H1 (cell line): ENCODE data around the gene PRRT2. TPM values are rescaled to one million over a fixed set of nuclear protein-coding genes. Genes with fewer than 3 reads are reported as not detected.

ENCODE experiments used
- CHD7 ChIP-seq: fragments of 300-600 bp; sonication (generic); IDR thresholded peaks from 2 replicates; pipeline ENCODE4 v1.7.1; 2012; ENCODE audit warnings: low read length, moderate library complexity, mild to moderate bottlenecking, inconsistent platforms; ENCODE audit not compliant: insufficient replicate concordance
- EGR1 ChIP-seq: IDR thresholded peaks from 2 replicates; pipeline ENCODE4 v1.6.1; 2011; ENCODE audit warnings: low read depth, low read length, borderline replicate concordance
- GTF2F1 ChIP-seq: IDR thresholded peaks from 2 replicates; pipeline ENCODE4 v1.6.1; 2012; ENCODE audit warnings: low read depth, low read length, improper control_type of control experiment, borderline replicate concordance
- KDM5A ChIP-seq: fragments of 200-600 bp; IDR thresholded peaks from 2 replicates; pipeline ENCODE4 v1.7.1; 2012; ENCODE audit warnings: mild to moderate bottlenecking, low read length, inconsistent platforms, mixed read lengths
- MAX ChIP-seq: IDR thresholded peaks from 2 replicates; pipeline ENCODE4 v1.6.1; 2012; ENCODE audit warnings: inconsistent platforms
- NRF1 ChIP-seq: IDR thresholded peaks from 2 replicates; pipeline ENCODE4 v1.6.1; 2011; ENCODE audit warnings: mild to moderate bottlenecking, low read depth, low read length, improper control_type of control experiment
- POLR2AphosphoS5 ChIP-seq: IDR thresholded peaks from 2 replicates; pipeline ENCODE4 v1.6.1; 2011; ENCODE audit warnings: low read depth, low read length
- TBP ChIP-seq: IDR thresholded peaks from 2 replicates; pipeline ENCODE4 v1.6.1; 2011; ENCODE audit warnings: low read depth, low read length, improper control_type of control experiment
- polyA plus RNA-seq, 7 experiments: library from polyadenylated mRNA; depleted of rRNA in 3 of 7; stranded (reverse) in 5 of 7; unstranded in 2 of 7; fragments of >200 nt in 5 of 7; fragments of 200-250 nt in 2 of 7; gene quantifications; 1 replicate in 5 of 7; 2 replicates in 1 of 7; 4 replicates in 1 of 7; pipeline versions ENCODE4 v1.2.1 to v1.2.3, GENCODE V29; 2011 to 2013; ENCODE audit warnings: missing spikeins in 2 of 7, mixed read lengths in 2 of 7
- total RNA-seq: library from RNA; stranded (reverse); fragmentation: NEBNext Ultra II Directional; extraction: Animal tissue kit (Norgen Biotek cat#: 25700); gene quantifications from 2 replicates; pipeline ENCODE4 v1.2.1, GENCODE V29; 2021
- TF ChIP-seq, protein P1 (sequence below): IDR thresholded peaks from 2 replicates; pipeline ENCODE4 v1.6.1; 2011; ENCODE audit warnings: low read length, improper control_type of control experiment

The PRRT2 gene
- total and polyA plus RNA-seq, 2 of the 8 experiments (the other 6 are each of a cell fraction or from before 2014, with no cell fraction given) = 12.8 to 32.6 TPM

DNA sequence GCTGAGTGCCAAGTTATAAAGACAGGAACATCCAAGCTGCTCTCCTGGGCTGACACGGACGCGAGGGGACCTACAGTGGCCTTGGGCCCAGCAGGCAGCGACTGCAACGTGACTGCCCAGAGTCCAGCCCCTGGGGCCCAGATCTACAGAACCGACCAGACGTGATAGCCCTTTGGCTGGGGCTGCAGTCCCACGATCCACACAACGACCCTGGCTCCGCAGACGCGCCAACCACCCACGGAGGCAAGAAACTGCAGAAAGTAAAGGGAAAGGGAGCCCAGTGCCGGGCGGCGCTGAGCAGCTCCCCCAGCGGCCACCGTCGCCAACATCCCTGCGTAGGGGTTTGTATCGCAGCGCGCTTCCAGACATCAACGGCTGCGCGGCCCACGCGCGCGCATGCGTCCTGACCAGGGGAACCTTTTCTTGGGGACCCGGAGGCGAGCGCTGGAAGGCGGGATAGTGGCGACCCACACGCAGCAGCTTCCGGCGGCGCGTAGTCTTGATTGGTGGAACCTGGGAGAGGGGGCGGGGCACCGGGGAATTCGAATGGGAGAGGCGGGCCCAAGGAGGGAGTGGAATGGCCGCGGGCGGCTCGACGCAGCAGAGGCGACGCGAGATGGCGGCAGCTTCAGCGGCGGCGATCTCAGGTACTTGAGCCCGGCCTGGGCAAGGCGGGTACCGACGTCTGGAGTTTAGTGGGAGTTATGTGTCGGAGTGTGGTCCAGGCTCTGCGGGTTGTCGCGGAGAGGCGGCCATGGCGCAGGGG is 21.6 kb upstream of the PRRT2 start, which contains the start of gene KIF22 (continued):
- no peak for TF ChIP-seq CHD7
- no peak; the same call in 1 of the 2 replicates for TF ChIP-seq GTF2F1
- peak; percentile 90 for TF ChIP-seq NRF1
- TF ChIP-seq KDM5A = peak; percentile 63
- peak; percentile 25; the same call in 1 of the 2 replicates for TF ChIP-seq EGR1
- TF ChIP-seq MAX = peak; percentile 84
- TF ChIP-seq, protein P1, sequence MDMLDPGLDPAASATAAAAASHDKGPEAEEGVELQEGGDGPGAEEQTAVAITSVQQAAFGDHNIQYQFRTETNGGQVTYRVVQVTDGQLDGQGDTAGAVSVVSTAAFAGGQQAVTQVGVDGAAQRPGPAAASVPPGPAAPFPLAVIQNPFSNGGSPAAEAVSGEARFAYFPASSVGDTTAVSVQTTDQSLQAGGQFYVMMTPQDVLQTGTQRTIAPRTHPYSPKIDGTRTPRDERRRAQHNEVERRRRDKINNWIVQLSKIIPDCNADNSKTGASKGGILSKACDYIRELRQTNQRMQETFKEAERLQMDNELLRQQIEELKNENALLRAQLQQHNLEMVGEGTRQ = no peak
- TF ChIP-seq POLR2AphosphoS5 = peak; percentile 86
- TF ChIP-seq TBP = peak; percentile 75
